Endothelial cell of umbilical vein (primary cell): ENCODE results near the gene SLC6A1. TPM values are rescaled to one million over a fixed set of nuclear protein-coding genes. Genes with fewer than 3 reads are reported as not detected.
A peak's percentile ranks its signal among the peaks of the same experiment; 100 is the strongest.

Source experiments
- BruUV-seq: library from RNA; stranded (reverse); fragments of 400-500 nt; replicated peaks from 2 replicates; lab custom pipeline; 2021; lab: Mats Ljungman, UMichigan
- CTCF ChIA-PET: fragments of 300-600, 350-600 bp; sonication (Branson Sonifier 250); formaldehyde crosslinking; loops from one replicate; lab custom pipeline; 2021; ENCODE audit warnings: antibody characterized with exemption, inconsistent platforms; lab: Charles Lee
- POLR2A ChIA-PET: fragments of 300-600, 350-600 bp; sonication (Branson Sonifier 250); formaldehyde crosslinking; loops from one replicate; lab custom pipeline; 2021; ENCODE audit warnings: antibody characterized with exemption, inconsistent platforms; lab: Charles Lee
- DNase-seq: peaks from one replicate; pipeline ENCODE4 v3.0.0-alpha.2; 2011; ENCODE audit warnings: low read depth, low spot score
- FAIRE-seq: peaks from 2 replicates; lab custom pipeline; 2011; peaks lifted over from hg19 to GRCh38; lab: Jason Lieb, UNC
- H2AFZ ChIP-seq: 2 replicates; pipeline ENCODE4 v1.6.0; 2012; ENCODE audit warnings: low read depth, low read length, control low read depth, inconsistent platforms
- H3K27ac ChIP-seq: 2 replicates; pipeline ENCODE4 v1.5.1; 2011; ENCODE audit warnings: low read depth, mild to moderate bottlenecking, control low read depth, low read length, moderate library complexity; ENCODE audit not compliant: insufficient read depth
- H3K27me3 ChIP-seq, 2 experiments: 2 replicates each; pipeline versions ENCODE4 v1.6.0 to v1.6.1; 2011; ENCODE audit warnings: low read length in 2 of 2, mixed read lengths in 1 of 2; ENCODE audit not compliant: control insufficient read depth in 2 of 2, insufficient read depth in 2 of 2
- H3K36me3 ChIP-seq, 2 experiments: 2 replicates in 1 of 2; 3 replicates in 1 of 2; pipeline ENCODE4 v1.5.1; 2011; ENCODE audit warnings: low read length in 2 of 2, mild to moderate bottlenecking in 1 of 2, moderate library complexity in 1 of 2; ENCODE audit not compliant: control insufficient read depth in 2 of 2, insufficient read depth in 2 of 2; ENCODE audit errors: extremely low read depth in 1 of 2
- H3K4me1 ChIP-seq: 3 replicates; pipeline ENCODE4 v1.5.1; 2011; ENCODE audit warnings: mild to moderate bottlenecking, low read length; ENCODE audit not compliant: control insufficient read depth, insufficient read depth; ENCODE audit errors: extremely low read depth
- H3K4me2 ChIP-seq: 2 replicates; pipeline ENCODE4 v1.6.1; 2011; ENCODE audit warnings: low read length, control low read depth, mixed read lengths; ENCODE audit not compliant: insufficient read depth
- H3K4me3 ChIP-seq, 3 experiments: fragments of 200-600 bp in 1 of 3; sonication (generic), shearing (Covaris generic) in 1 of 3; replicated peaks in 1 of 3; 2 replicates each; pipeline ENCODE4 v1.5.1; 2011 to 2016; ENCODE audit warnings: control low read depth in 3 of 3, low read length in 3 of 3, mild to moderate bottlenecking in 2 of 3, inconsistent platforms in 1 of 3, low read depth in 1 of 3, moderate library complexity in 1 of 3; ENCODE audit not compliant: insufficient read depth in 1 of 3
- H3K79me2 ChIP-seq: 2 replicates; pipeline ENCODE4 v1.6.0; 2012; ENCODE audit warnings: low read length, inconsistent platforms; ENCODE audit not compliant: control insufficient read depth, insufficient read depth
- H3K9ac ChIP-seq: replicated peaks from 2 replicates; pipeline ENCODE3; 2011; ENCODE audit warnings: low read length, control low read depth; ENCODE audit not compliant: insufficient read depth; ENCODE audit errors: extremely low read depth
- H3K9me1 ChIP-seq: replicated peaks from 3 replicates; pipeline ENCODE4 v1.6.0; 2011; ENCODE audit warnings: mild to moderate bottlenecking, low read length; ENCODE audit not compliant: control insufficient read depth, insufficient read depth; ENCODE audit errors: extremely low read depth
- H3K9me3 ChIP-seq: replicated peaks from 2 replicates; pipeline ENCODE4 v1.5.1; 2012; ENCODE audit warnings: low read length, inconsistent platforms; ENCODE audit not compliant: control insufficient read depth, insufficient read depth
- H4K20me1 ChIP-seq: replicated peaks from 2 replicates; pipeline ENCODE3; 2011; ENCODE audit warnings: mild to moderate bottlenecking, low read length; ENCODE audit not compliant: control insufficient read depth, insufficient read depth; ENCODE audit errors: extremely low read depth
- CTCF ChIP-seq, 2 donors: IDR thresholded peaks; 1 replicate in 1 of 2; 2 replicates in 1 of 2; pipeline ENCODE4 v1.5.1; 2011; ENCODE audit warnings: low read length in 2 of 2, mild to moderate bottlenecking in 2 of 2, moderate library complexity in 2 of 2, control low read depth in 1 of 2, inconsistent platforms in 1 of 2, low read depth in 1 of 2; ENCODE audit not compliant: insufficient read depth in 1 of 2; ENCODE audit errors: extremely low read depth in 1 of 2
- EZH2 ChIP-seq: IDR thresholded peaks from 2 replicates; pipeline ENCODE4 v1.6.1; 2012; ENCODE audit warnings: borderline replicate concordance, low read depth, mild to moderate bottlenecking, moderate library complexity, low read length, inconsistent platforms; ENCODE audit not compliant: severe bottlenecking
- FOS ChIP-seq: IDR thresholded peaks from 2 replicates; pipeline ENCODE4 v1.6.1; 2011; ENCODE audit warnings: mild to moderate bottlenecking, low read length, moderate library complexity, borderline replicate concordance; ENCODE audit not compliant: insufficient read depth
- GATA2 ChIP-seq: IDR thresholded peaks from 2 replicates; pipeline ENCODE4 v1.7.0; 2011; ENCODE audit warnings: low read depth, mild to moderate bottlenecking, moderate library complexity, mixed read lengths, low read length; ENCODE audit not compliant: insufficient read length, insufficient read depth
- JUN ChIP-seq: IDR thresholded peaks from 2 replicates; pipeline ENCODE4 v1.6.1; 2011; ENCODE audit warnings: borderline replicate concordance, low read depth; ENCODE audit not compliant: insufficient read length, insufficient read depth
- MAX ChIP-seq: IDR thresholded peaks from 2 replicates; pipeline ENCODE4 v1.6.1; 2011; ENCODE audit not compliant: insufficient read depth, insufficient read length
- MYC ChIP-seq: IDR thresholded peaks from one replicate; pipeline ENCODE4 v1.6.1; 2011; ENCODE audit warnings: mild to moderate bottlenecking, low read depth, low read length
- POLR2A ChIP-seq: IDR thresholded peaks from 2 replicates; pipeline ENCODE4 v1.6.1; 2012; ENCODE audit warnings: low read depth, mild to moderate bottlenecking, control low read depth, low read length
- POLR2AphosphoS5 ChIP-seq: IDR thresholded peaks from 2 replicates; pipeline ENCODE4 v1.6.1; 2012; ENCODE audit warnings: low read depth, mild to moderate bottlenecking, control low read depth, low read length, moderate library complexity; ENCODE audit not compliant: insufficient read depth
- dilution Hi-C: fragments of 300-500 bp; cut with MboI; formaldehyde crosslinking; loops from one replicate; pipeline ENCODE4 v1.15.0; 2019; ENCODE audit warnings: low sequenced_read_pairs; ENCODE audit not compliant: extremely low pct_ligation_motif_present
- intact Hi-C: fragments of 100-400 bp; cut with micrococcal nuclease; formaldehyde crosslinking; loops from one replicate; pipeline ENCODE4 v1.10.0; 2022
- polyA plus RNA-seq, 4 experiments: library from polyadenylated mRNA; depleted of rRNA in 3 of 4; stranded (reverse) in 3 of 4; unstranded in 1 of 4; fragments of >200 nt; gene quantifications; 2 replicates each; pipeline versions ENCODE4 v1.2.1 to v1.2.3, GENCODE V29; 2011 to 2012; ENCODE audit warnings: missing spikeins in 1 of 4
- total RNA-seq: library from RNA; stranded (reverse); gene quantifications from 2 replicates; pipeline ENCODE4 v1.2.3, GENCODE V29; 2021

The SLC6A1 gene
- total and polyA plus RNA-seq, 2 donors (not counting 3 experiments of a cell fraction or from before 2014, with no cell fraction given) = not detected

- no peaks in the 10 kb centered on the region for H3K4me1 ChIP-seq
- H2AFZ ChIP-seq = no peak overlapping the region
- no peak overlapping the region for H3K4me3 ChIP-seq
- H3K79me2 ChIP-seq = no peaks in the 10 kb centered on the region
- POLR2A ChIA-PET = no interaction called here
- H3K27ac ChIP-seq = no peak overlapping the region
- H3K9me3 ChIP-seq = no peaks in the 10 kb centered on the region
- CTCF ChIA-PET = no interaction called here
- no peak overlapping the region for H3K9ac ChIP-seq
- intact Hi-C loops (loop anchor here (5.0 kb wide), 1 partner anchor 1997 kb away; no protein-coding TSS in a partner anchor), dilution Hi-C loops (no loop called here)
- FAIRE-seq (no peak), DNase-seq (peak; percentile 15)
- TF ChIP-seq JUN (no peak), MYC (no peak), MAX (no peak), EZH2 (no peak), POLR2A (no peak)
- no peaks in the 10 kb centered on the region for H4K20me1 ChIP-seq
- no peaks in the 10 kb centered on the region for H3K9me1 ChIP-seq
- no peaks in the 10 kb centered on the region for H3K27me3 ChIP-seq
- BruUV-seq = no TSS peak
- no peak overlapping the region for H3K4me2 ChIP-seq
- no peaks in the 10 kb centered on the region for H3K36me3 ChIP-seq
Observed at GRCh38 chr3:10964537-10965167, 27.9 kb upstream of the SLC6A1 start.

GRCh38 chr3:10968401-10968800 lies 24.1 kb upstream of the SLC6A1 start:
- dilution Hi-C loops = no loop called here
- H3K79me2 ChIP-seq = no peaks in the 10 kb centered on the region
- FAIRE-seq = no peak
- H3K27ac ChIP-seq = no peak overlapping the region
- CTCF ChIA-PET = interaction anchor here (0.7 kb wide), 1 partner anchor 210 kb away, joined by 3 read pairs; no protein-coding TSS in a partner anchor
- H3K9me3 ChIP-seq = no peaks in the 10 kb centered on the region
- no peak overlapping the region for H2AFZ ChIP-seq
- no peaks in the 10 kb centered on the region for H3K4me1 ChIP-seq
- no peak overlapping the region for H3K9ac ChIP-seq
- H3K27me3 ChIP-seq = no peaks in the 10 kb centered on the region
- no peak overlapping the region for H3K4me2 ChIP-seq
- POLR2A ChIA-PET = no interaction called here
- H3K9me1 ChIP-seq = no peaks in the 10 kb centered on the region
- H3K4me3 ChIP-seq = no peak overlapping the region
- intact Hi-C loops = no loop called here
- DNase-seq = no peak
- no peaks in the 10 kb centered on the region for H3K36me3 ChIP-seq
- BruUV-seq = no TSS peak
- no peaks in the 10 kb centered on the region for H4K20me1 ChIP-seq
- TF ChIP-seq MAX (no peak), EZH2 (no peak), JUN (no peak), POLR2AphosphoS5 (no peak), POLR2A (no peak), MYC (no peak), GATA2 (no peak), FOS (no peak), CTCF (IDR thresholded peaks at IDR 0.05; ENCODE audit: extremely low read depth in 1 of 2, insufficient read depth in 1 of 2, low read depth in 1 of 2, low read length in 2 of 2) (no peak)
